Endothelial cell of umbilical vein (primary cell): ENCODE measurements around the gene DAAM1. TPM values are rescaled to one million over a fixed set of nuclear protein-coding genes. Genes with fewer than 3 reads are reported as not detected.

Experiments
- BruUV-seq: library from RNA; stranded (reverse); fragments of 400-500 nt; replicated peaks from 2 replicates; lab custom pipeline; 2021; lab: Mats Ljungman, UMichigan
- CTCF ChIA-PET: fragments of 300-600, 350-600 bp; sonication (Branson Sonifier 250); formaldehyde crosslinking; loops from one replicate; lab custom pipeline; 2021; ENCODE audit warnings: antibody characterized with exemption, inconsistent platforms; lab: Charles Lee
- POLR2A ChIA-PET: fragments of 300-600, 350-600 bp; sonication (Branson Sonifier 250); formaldehyde crosslinking; loops from one replicate; lab custom pipeline; 2021; ENCODE audit warnings: antibody characterized with exemption, inconsistent platforms; lab: Charles Lee
- DNase-seq: peaks from one replicate; pipeline ENCODE4 v3.0.0-alpha.2; 2011; ENCODE audit warnings: low read depth, low spot score
- FAIRE-seq: peaks from 2 replicates; lab custom pipeline; 2011; peaks lifted over from hg19 to GRCh38; lab: Jason Lieb, UNC
- H2AFZ ChIP-seq: 2 replicates; pipeline ENCODE4 v1.6.0; 2012; ENCODE audit warnings: low read depth, low read length, control low read depth, inconsistent platforms
- H3K27ac ChIP-seq: 2 replicates; pipeline ENCODE4 v1.5.1; 2011; ENCODE audit warnings: low read depth, mild to moderate bottlenecking, control low read depth, low read length, moderate library complexity; ENCODE audit not compliant: insufficient read depth
- H3K27me3 ChIP-seq, 2 experiments: 2 replicates each; pipeline versions ENCODE4 v1.6.0 to v1.6.1; 2011; ENCODE audit warnings: low read length in 2 of 2, mixed read lengths in 1 of 2; ENCODE audit not compliant: control insufficient read depth in 2 of 2, insufficient read depth in 2 of 2
- H3K36me3 ChIP-seq, 2 experiments: 2 replicates in 1 of 2; 3 replicates in 1 of 2; pipeline ENCODE4 v1.5.1; 2011; ENCODE audit warnings: low read length in 2 of 2, mild to moderate bottlenecking in 1 of 2, moderate library complexity in 1 of 2; ENCODE audit not compliant: control insufficient read depth in 2 of 2, insufficient read depth in 2 of 2; ENCODE audit errors: extremely low read depth in 1 of 2
- H3K4me1 ChIP-seq: 3 replicates; pipeline ENCODE4 v1.5.1; 2011; ENCODE audit warnings: mild to moderate bottlenecking, low read length; ENCODE audit not compliant: control insufficient read depth, insufficient read depth; ENCODE audit errors: extremely low read depth
- H3K4me2 ChIP-seq: 2 replicates; pipeline ENCODE4 v1.6.1; 2011; ENCODE audit warnings: low read length, control low read depth, mixed read lengths; ENCODE audit not compliant: insufficient read depth
- H3K4me3 ChIP-seq, 3 experiments: fragments of 200-600 bp in 1 of 3; sonication (generic), shearing (Covaris generic) in 1 of 3; replicated peaks in 1 of 3; 2 replicates each; pipeline ENCODE4 v1.5.1; 2011 to 2016; ENCODE audit warnings: control low read depth in 3 of 3, low read length in 3 of 3, mild to moderate bottlenecking in 2 of 3, inconsistent platforms in 1 of 3, low read depth in 1 of 3, moderate library complexity in 1 of 3; ENCODE audit not compliant: insufficient read depth in 1 of 3
- H3K79me2 ChIP-seq: 2 replicates; pipeline ENCODE4 v1.6.0; 2012; ENCODE audit warnings: low read length, inconsistent platforms; ENCODE audit not compliant: control insufficient read depth, insufficient read depth
- H3K9ac ChIP-seq: replicated peaks from 2 replicates; pipeline ENCODE3; 2011; ENCODE audit warnings: low read length, control low read depth; ENCODE audit not compliant: insufficient read depth; ENCODE audit errors: extremely low read depth
- H3K9me1 ChIP-seq: replicated peaks from 3 replicates; pipeline ENCODE4 v1.6.0; 2011; ENCODE audit warnings: mild to moderate bottlenecking, low read length; ENCODE audit not compliant: control insufficient read depth, insufficient read depth; ENCODE audit errors: extremely low read depth
- H3K9me3 ChIP-seq: replicated peaks from 2 replicates; pipeline ENCODE4 v1.5.1; 2012; ENCODE audit warnings: low read length, inconsistent platforms; ENCODE audit not compliant: control insufficient read depth, insufficient read depth
- H4K20me1 ChIP-seq: replicated peaks from 2 replicates; pipeline ENCODE3; 2011; ENCODE audit warnings: mild to moderate bottlenecking, low read length; ENCODE audit not compliant: control insufficient read depth, insufficient read depth; ENCODE audit errors: extremely low read depth
- EZH2 ChIP-seq: IDR thresholded peaks from 2 replicates; pipeline ENCODE4 v1.6.1; 2012; ENCODE audit warnings: borderline replicate concordance, low read depth, mild to moderate bottlenecking, moderate library complexity, low read length, inconsistent platforms; ENCODE audit not compliant: severe bottlenecking
- FOS ChIP-seq: IDR thresholded peaks from 2 replicates; pipeline ENCODE4 v1.6.1; 2011; ENCODE audit warnings: mild to moderate bottlenecking, low read length, moderate library complexity, borderline replicate concordance; ENCODE audit not compliant: insufficient read depth
- GATA2 ChIP-seq: IDR thresholded peaks from 2 replicates; pipeline ENCODE4 v1.7.0; 2011; ENCODE audit warnings: low read depth, mild to moderate bottlenecking, moderate library complexity, mixed read lengths, low read length; ENCODE audit not compliant: insufficient read length, insufficient read depth
- JUN ChIP-seq: IDR thresholded peaks from 2 replicates; pipeline ENCODE4 v1.6.1; 2011; ENCODE audit warnings: borderline replicate concordance, low read depth; ENCODE audit not compliant: insufficient read length, insufficient read depth
- MYC ChIP-seq: IDR thresholded peaks from one replicate; pipeline ENCODE4 v1.6.1; 2011; ENCODE audit warnings: mild to moderate bottlenecking, low read depth, low read length
- POLR2A ChIP-seq: IDR thresholded peaks from 2 replicates; pipeline ENCODE4 v1.6.1; 2012; ENCODE audit warnings: low read depth, mild to moderate bottlenecking, control low read depth, low read length
- POLR2AphosphoS5 ChIP-seq: IDR thresholded peaks from 2 replicates; pipeline ENCODE4 v1.6.1; 2012; ENCODE audit warnings: low read depth, mild to moderate bottlenecking, control low read depth, low read length, moderate library complexity; ENCODE audit not compliant: insufficient read depth
- dilution Hi-C: fragments of 300-500 bp; cut with MboI; formaldehyde crosslinking; loops from one replicate; pipeline ENCODE4 v1.15.0; 2019; ENCODE audit warnings: low sequenced_read_pairs; ENCODE audit not compliant: extremely low pct_ligation_motif_present
- intact Hi-C: fragments of 100-400 bp; cut with micrococcal nuclease; formaldehyde crosslinking; loops from one replicate; pipeline ENCODE4 v1.10.0; 2022
- polyA plus RNA-seq, 4 experiments: library from polyadenylated mRNA; depleted of rRNA in 3 of 4; stranded (reverse) in 3 of 4; unstranded in 1 of 4; fragments of >200 nt; gene quantifications; 2 replicates each; pipeline versions ENCODE4 v1.2.1 to v1.2.3, GENCODE V29; 2011 to 2012; ENCODE audit warnings: missing spikeins in 1 of 4
- total RNA-seq: library from RNA; stranded (reverse); gene quantifications from 2 replicates; pipeline ENCODE4 v1.2.3, GENCODE V29; 2021
- TF ChIP-seq, protein P1 (sequence below), 2 donors: IDR thresholded peaks; 1 replicate in 1 of 2; 2 replicates in 1 of 2; pipeline ENCODE4 v1.5.1; 2011; ENCODE audit warnings: low read length in 2 of 2, mild to moderate bottlenecking in 2 of 2, moderate library complexity in 2 of 2, control low read depth in 1 of 2, inconsistent platforms in 1 of 2, low read depth in 1 of 2; ENCODE audit not compliant: insufficient read depth in 1 of 2; ENCODE audit errors: extremely low read depth in 1 of 2
- TF ChIP-seq, protein P2 (sequence below): IDR thresholded peaks from 2 replicates; pipeline ENCODE4 v1.6.1; 2011; ENCODE audit not compliant: insufficient read depth, insufficient read length

DAAM1 gene
- total and polyA plus RNA-seq, 2 donors (not counting 3 experiments of a cell fraction or from before 2014, with no cell fraction given), result 10.2 to 25.3 TPM

DNA sequence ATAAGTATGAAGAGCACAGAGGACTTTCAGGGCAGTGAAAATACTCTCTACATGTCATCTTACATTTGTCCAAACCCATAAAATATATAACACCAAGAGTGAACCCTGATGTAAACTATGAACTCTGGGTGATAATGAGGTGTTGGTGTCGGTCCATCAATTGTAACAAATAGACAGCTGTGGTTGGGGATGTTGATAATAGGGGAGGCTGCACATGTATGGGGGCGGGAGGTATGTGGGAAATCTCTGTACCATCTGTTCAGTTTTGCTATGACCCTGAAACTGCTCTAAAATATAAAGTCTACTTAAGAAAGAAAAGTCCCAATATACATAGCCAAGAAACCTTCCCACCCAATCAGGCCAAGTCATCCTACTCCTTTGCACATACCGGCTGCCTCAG, 188.2 kb downstream of the DAAM1 start:
- Histone ChIP-seq H2AFZ (no peak overlapping the region), H3K27me3 (no peaks in the 10 kb centered on the region), H3K4me1 (no peaks in the 10 kb centered on the region), H3K9me3 (no peaks in the 10 kb centered on the region), H3K36me3 (no peaks in the 10 kb centered on the region), H3K9me1 (no peaks in the 10 kb centered on the region), H3K4me3 (no peak overlapping the region), H4K20me1 (no peaks in the 10 kb centered on the region), H3K9ac (no peak overlapping the region), H3K79me2 (no peaks in the 10 kb centered on the region), H3K27ac (no peak overlapping the region), H3K4me2 (no peak overlapping the region)
- dilution Hi-C loops (no loop called here), intact Hi-C loops (no loop called here)
- ChIA-PET CTCF (interaction anchor here (1.3 kb wide), 1 partner anchor 9 kb away, joined by 5 read pairs; no protein-coding TSS in a partner anchor), POLR2A (no interaction called here)
- TF ChIP-seq MYC (no peak), GATA2 (no peak), EZH2 (no peak), POLR2AphosphoS5 (no peak), POLR2A (no peak), FOS (no peak), JUN (no peak)
- TF ChIP-seq, protein P1, sequence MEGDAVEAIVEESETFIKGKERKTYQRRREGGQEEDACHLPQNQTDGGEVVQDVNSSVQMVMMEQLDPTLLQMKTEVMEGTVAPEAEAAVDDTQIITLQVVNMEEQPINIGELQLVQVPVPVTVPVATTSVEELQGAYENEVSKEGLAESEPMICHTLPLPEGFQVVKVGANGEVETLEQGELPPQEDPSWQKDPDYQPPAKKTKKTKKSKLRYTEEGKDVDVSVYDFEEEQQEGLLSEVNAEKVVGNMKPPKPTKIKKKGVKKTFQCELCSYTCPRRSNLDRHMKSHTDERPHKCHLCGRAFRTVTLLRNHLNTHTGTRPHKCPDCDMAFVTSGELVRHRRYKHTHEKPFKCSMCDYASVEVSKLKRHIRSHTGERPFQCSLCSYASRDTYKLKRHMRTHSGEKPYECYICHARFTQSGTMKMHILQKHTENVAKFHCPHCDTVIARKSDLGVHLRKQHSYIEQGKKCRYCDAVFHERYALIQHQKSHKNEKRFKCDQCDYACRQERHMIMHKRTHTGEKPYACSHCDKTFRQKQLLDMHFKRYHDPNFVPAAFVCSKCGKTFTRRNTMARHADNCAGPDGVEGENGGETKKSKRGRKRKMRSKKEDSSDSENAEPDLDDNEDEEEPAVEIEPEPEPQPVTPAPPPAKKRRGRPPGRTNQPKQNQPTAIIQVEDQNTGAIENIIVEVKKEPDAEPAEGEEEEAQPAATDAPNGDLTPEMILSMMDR (IDR thresholded peaks at IDR 0.05; ENCODE audit: extremely low read depth in 1 of 2, insufficient read depth in 1 of 2, low read depth in 1 of 2, low read length in 2 of 2), result no peak
- TF ChIP-seq, protein P2, sequence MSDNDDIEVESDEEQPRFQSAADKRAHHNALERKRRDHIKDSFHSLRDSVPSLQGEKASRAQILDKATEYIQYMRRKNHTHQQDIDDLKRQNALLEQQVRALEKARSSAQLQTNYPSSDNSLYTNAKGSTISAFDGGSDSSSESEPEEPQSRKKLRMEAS, result no peak
- BruUV-seq, result no TSS peak
- no peak for DNase-seq
- FAIRE-seq, result no peak
